ENCODE measurements around the gene LPCAT1. TPM values are rescaled to one million over a fixed set of nuclear protein-coding genes. Genes with fewer than 3 reads are reported as not detected.
"Not testable (repeated sequence)": the region's sequence is repeated elsewhere in the genome, so short reads cannot be mapped to it uniquely, and the experiment has no call there.

The LPCAT1 gene
- total RNA-seq, result 11.0 TPM
- long read RNA-seq, transcript LPCAT1-201 (14 exons, 3,966 nt), result major isoform, 32 of 50 reads
- long read RNA-seq, partial matches to known transcripts, result 6 of 50 reads
- long read RNA-seq, other reads (novel, unspliced or antisense), result 12 of 50 reads

- H3K27ac ChIP-seq (replicated peaks), result peak within 1 kb of the TSS; percentile 92
- intact Hi-C loops (cut with micrococcal nuclease), result no loop called here
- H3K4me3 ChIP-seq, result peak within 1 kb of the TSS; percentile 79
- no peaks in the 10 kb centered on the region for H3K9me3 ChIP-seq (replicated peaks)
- no peaks in the 10 kb centered on the region for H3K27me3 ChIP-seq (ENCODE audit: low read depth)
- DNase-seq, result peak; percentile 87
- TF ChIP-seq CTCF (IDR thresholded peaks at IDR 0.05; ENCODE audit: borderline replicate concordance), result peak; percentile 52
- peaks cover 13% of the 10 kb centered on the region for H3K36me3 ChIP-seq
- peaks cover 26% of the 10 kb centered on the region for H3K4me1 ChIP-seq
Measured at GRCh38 chr5:1523793-1524480, at the start of gene LPCAT1. Gene LPCAT1, minus strand, starts transcription at chr5:1523960. Its CDS starts 116 bp downstream, at chr5:1523844.

GRCh38 chr5:1571875-1572274 is 48.1 kb upstream of the LPCAT1 start:
- DNase-seq; H3K27ac ChIP-seq (replicated peaks); H3K9me3 ChIP-seq (replicated peaks); H3K27me3 ChIP-seq (ENCODE audit: low read depth); intact Hi-C loops (cut with micrococcal nuclease); H3K4me3 ChIP-seq: not testable (repeated sequence)
- peaks cover 24% of the 10 kb centered on the region for H3K4me1 ChIP-seq
- H3K36me3 ChIP-seq, result peaks cover 13% of the 10 kb centered on the region

- no peak for DNase-seq
- H3K9me3 ChIP-seq (replicated peaks), result no peaks in the 10 kb centered on the region
- H3K4me1 ChIP-seq, result peaks cover 33% of the 10 kb centered on the region
- H3K27me3 ChIP-seq (ENCODE audit: low read depth), result no peaks in the 10 kb centered on the region
- intact Hi-C loops (cut with micrococcal nuclease), result no loop called here
- H3K27ac ChIP-seq (replicated peaks), result no peak overlapping the region
- H3K4me3 ChIP-seq, result no peak overlapping the region
- no peak for TF ChIP-seq CTCF (IDR thresholded peaks at IDR 0.05; ENCODE audit: borderline replicate concordance)
- peaks cover 13% of the 10 kb centered on the region for H3K36me3 ChIP-seq
Measured at GRCh38 chr5:1570975-1571374, 47.2 kb upstream of the LPCAT1 start.

- Histone ChIP-seq H3K27ac (replicated peaks) (peak overlapping the region; percentile 91), H3K9me3 (replicated peaks) (no peaks in the 10 kb centered on the region), H3K4me1 (peaks cover 41% of the 10 kb centered on the region), H3K4me3 (no peak overlapping the region), H3K27me3 (ENCODE audit: low read depth) (no peaks in the 10 kb centered on the region), H3K36me3 (peaks cover 6% of the 10 kb centered on the region)
- TF ChIP-seq CTCF (IDR thresholded peaks at IDR 0.05; ENCODE audit: borderline replicate concordance), result no peak
- intact Hi-C loops (cut with micrococcal nuclease), result no loop called here
- no peak for DNase-seq
Measured at GRCh38 chr5:1568201-1568979, 44.6 kb upstream of the LPCAT1 start.

GRCh38 chr5:1567527-1568200 is 43.9 kb upstream of the LPCAT1 start:
- intact Hi-C loops (cut with micrococcal nuclease); H3K4me3 ChIP-seq; DNase-seq; H3K36me3 ChIP-seq; H3K9me3 ChIP-seq (replicated peaks); H3K27me3 ChIP-seq (ENCODE audit: low read depth): not testable (repeated sequence)
- peak overlapping the region; percentile 91 for H3K27ac ChIP-seq (replicated peaks)
- peaks cover 41% of the 10 kb centered on the region for H3K4me1 ChIP-seq
